22Rv1 (cell line): Measurements from ENCODE around the gene USP48.

Experiments used
- H3K27ac ChIP-seq: fragments of 450-650 bp; 2 replicates; pipeline ENCODE4 v1.5.1; 2017
- ZFX ChIP-seq: fragments of 450-650 bp; IDR thresholded peaks from 2 replicates; pipeline ENCODE4 v1.6.1; 2017; ENCODE audit warnings: antibody characterized with exemption, borderline replicate concordance
- TF ChIP-seq, protein P1 (sequence below): fragments of 450-650 bp; IDR thresholded peaks from 2 replicates; pipeline ENCODE4 v1.5.1; 2017; ENCODE audit warnings: mild to moderate bottlenecking

The USP48 gene

DNA sequence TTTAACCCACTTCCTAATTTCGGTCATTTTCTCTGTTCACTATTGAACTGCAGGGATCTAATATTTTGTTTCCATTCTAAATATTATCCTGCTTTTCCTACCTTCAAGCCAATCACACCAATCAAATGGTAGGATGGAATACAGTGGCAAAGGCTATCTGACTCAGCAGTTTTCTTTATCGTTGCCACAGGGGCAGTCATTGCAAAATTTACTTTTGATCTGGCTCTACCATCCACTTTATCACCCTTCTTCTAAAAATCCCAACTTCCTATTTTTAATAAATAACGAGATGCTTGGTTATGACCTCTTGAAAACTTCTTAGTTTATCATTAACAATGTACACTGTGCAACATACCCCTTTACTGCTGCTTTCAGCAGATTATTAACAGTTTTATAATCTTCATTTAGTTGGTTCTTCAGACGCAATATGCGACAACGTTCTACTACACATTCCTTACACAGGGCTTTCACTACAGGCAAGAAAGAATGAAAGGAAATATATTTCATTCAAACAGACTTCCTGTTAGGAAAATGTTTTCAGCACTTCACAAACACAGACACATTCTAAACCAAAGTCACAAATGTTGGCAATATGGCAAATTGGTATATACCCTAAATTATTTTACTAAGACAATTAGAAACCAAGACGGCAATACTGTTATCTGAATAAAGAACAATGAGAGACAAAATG lies 61.5 kb downstream of the USP48 start:
- H3K27ac ChIP-seq, result no peak overlapping the region
- TF ChIP-seq, protein P1, sequence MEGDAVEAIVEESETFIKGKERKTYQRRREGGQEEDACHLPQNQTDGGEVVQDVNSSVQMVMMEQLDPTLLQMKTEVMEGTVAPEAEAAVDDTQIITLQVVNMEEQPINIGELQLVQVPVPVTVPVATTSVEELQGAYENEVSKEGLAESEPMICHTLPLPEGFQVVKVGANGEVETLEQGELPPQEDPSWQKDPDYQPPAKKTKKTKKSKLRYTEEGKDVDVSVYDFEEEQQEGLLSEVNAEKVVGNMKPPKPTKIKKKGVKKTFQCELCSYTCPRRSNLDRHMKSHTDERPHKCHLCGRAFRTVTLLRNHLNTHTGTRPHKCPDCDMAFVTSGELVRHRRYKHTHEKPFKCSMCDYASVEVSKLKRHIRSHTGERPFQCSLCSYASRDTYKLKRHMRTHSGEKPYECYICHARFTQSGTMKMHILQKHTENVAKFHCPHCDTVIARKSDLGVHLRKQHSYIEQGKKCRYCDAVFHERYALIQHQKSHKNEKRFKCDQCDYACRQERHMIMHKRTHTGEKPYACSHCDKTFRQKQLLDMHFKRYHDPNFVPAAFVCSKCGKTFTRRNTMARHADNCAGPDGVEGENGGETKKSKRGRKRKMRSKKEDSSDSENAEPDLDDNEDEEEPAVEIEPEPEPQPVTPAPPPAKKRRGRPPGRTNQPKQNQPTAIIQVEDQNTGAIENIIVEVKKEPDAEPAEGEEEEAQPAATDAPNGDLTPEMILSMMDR, result no peak
- no peak for TF ChIP-seq ZFX

GRCh38 chr1:21716169-21716568 lies 66.8 kb downstream of the USP48 start:
- TF ChIP-seq, protein P1, result no peak
- no peak for TF ChIP-seq ZFX
- H3K27ac ChIP-seq, result no peak overlapping the region

DNA sequence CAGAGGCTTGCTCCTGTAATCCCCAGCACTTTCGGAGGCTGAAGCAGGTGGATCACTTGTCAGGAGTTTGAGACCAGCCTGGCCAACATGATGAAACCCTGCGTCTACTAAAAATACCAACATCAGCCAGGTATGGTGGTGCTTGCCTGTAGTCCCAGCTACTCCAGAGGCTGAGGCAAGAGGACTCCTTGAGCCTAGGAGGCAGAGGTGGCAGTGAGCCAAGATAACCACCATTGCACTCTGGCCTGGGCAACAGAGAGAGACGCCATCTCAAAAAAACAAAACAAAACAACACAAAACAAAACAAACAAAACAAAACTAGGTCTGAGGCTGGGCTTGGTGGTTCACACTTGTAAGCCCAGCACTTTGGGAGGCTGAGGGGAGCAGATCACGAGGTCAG lies 75.1 kb downstream of the USP48 start:
- H3K27ac ChIP-seq, result no peak overlapping the region
- TF ChIP-seq, protein P1, result no peak
- TF ChIP-seq ZFX, result no peak

DNA sequence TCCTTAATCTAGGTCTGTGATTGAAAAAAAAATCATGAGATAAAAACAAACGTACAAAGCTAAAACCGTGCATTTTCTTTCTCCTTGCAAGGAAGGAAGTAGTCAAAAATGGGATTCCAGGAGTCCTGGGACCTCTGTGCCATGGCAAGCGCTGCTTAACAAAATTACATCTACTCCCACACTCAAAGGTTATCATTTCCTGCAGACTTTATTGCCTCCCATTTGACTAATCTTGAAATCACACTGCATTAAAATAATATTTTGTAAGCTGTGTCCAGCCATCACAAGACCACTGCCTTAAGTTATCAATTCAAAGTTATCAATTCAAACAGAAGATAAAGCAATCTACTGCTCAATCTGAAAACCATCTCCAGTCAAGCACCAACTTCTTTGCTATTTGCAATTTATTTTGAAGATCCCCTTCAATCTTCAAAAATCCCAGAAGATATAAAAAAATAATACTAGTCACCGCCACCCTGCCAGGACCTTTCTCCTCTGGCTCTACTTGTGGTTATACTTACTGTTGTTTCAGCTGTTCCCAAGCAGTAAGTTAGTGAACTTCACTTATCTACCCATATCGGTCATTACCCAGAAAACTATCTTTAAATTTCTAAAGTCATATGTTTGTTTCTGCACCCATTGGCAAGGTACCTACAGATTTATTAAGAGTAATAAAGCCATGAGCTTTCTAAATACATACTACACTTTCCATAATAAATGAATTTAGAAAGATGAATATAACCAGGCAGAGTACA lies 75.7 kb downstream of the USP48 start:
- no peak for TF ChIP-seq ZFX
- TF ChIP-seq, protein P1, result no peak
- no peak overlapping the region for H3K27ac ChIP-seq

- H3K27ac ChIP-seq, result no peak overlapping the region
- no peak for TF ChIP-seq ZFX
- TF ChIP-seq, protein P1, result no peak
Measured at GRCh38 chr1:21706151-21706835, 76.7 kb downstream of the USP48 start.

DNA sequence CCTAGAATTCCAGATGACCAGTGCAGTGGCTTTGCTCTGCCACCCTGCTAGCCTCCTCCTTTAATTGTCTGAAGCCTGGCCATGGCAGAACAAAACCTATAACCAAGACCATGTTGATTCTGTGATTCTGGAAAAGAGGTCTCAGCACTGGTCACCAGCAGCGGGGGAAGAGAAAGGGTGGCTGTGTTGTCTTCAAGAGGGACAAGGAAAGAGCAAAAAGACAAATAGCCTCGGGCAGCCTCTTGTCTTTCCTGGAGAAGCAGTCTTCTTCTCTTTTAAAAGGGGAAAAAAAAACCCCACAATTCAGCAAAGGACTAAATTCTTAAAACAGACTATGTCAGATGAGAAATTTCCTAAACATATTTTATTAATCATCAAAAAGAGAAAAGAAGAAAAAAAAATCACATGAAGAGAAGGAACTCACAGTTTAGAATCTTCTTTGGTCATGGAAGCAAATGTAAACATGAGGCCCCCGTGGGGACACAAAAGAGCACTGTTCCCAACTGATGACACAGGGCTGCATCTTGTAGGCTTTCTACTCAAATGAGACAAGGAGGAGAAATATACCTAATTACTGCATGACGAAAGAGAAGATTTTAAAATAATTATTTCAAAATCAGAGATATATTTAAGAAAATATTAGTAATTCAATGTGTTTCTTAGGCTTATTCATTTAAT lies 77.5 kb downstream of the USP48 start:
- H3K27ac ChIP-seq, result no peak overlapping the region

More for the DNA sequence above, 77.5 kb downstream of the USP48 start:
- TF ChIP-seq, protein P1, result no peak
- TF ChIP-seq ZFX, result no peak
